Measurements from ENCODE around the gene SOWAHB. TPM values are rescaled to one million over a fixed set of nuclear protein-coding genes. Genes with fewer than 3 reads are reported as not detected.

Gene SOWAHB
- total RNA-seq, 4 donors from 2014 or later, result 19.3 to 63.2 (median 33.1) TPM

- Histone ChIP-seq H3K27me3 (no peaks in the 10 kb centered on the region), H3K27ac (peak overlapping the region; percentile 53 to 60 (median 56)), H3K9me3 (no peaks in the 10 kb centered on the region), H3K4me3 (no peak overlapping the region), H3K4me1 (peaks cover 0 to 12% (median 2%) of the 10 kb centered on the region in 4 donors), H3K36me3 (no peaks in the 10 kb centered on the region)
- 63 to 68% methylated on average over 6 to 14 of the region's 16 CpGs for WGBS, 2 donors (ENCODE audit: low coverage in 1 of 2)
- peak; percentile 92 for DNase-seq
- TF ChIP-seq CTCF (IDR thresholded peaks at IDR 0.05), result no peak
- no peak for TF ChIP-seq EP300 (IDR thresholded peaks at IDR 0.05; ENCODE audit: low read depth)
- no peak for TF ChIP-seq POLR2A (IDR thresholded peaks at IDR 0.05)
- no peak for TF ChIP-seq POLR2AphosphoS5 (IDR thresholded peaks at IDR 0.05)
- in situ Hi-C loops (cut with MboI; ENCODE audit: low pct_ligation_motif_present in 1 of 4, low pct_unique_long_range_greater_than_20kb in 1 of 4, low sequenced_read_pairs in 3 of 4), result no loop called here
- intact Hi-C loops (cut with DNase I; ENCODE audit: low total_unique reads), result no loop called here
Measured at GRCh38 chr4:76867880-76868655, 29.9 kb downstream of the SOWAHB start.

GRCh38 chr4:76867377-76867776, 30.6 kb downstream of the SOWAHB start:
- Histone ChIP-seq H3K27ac (peak overlapping the region in 3 of 4 donors; percentile 29 to 44 (median 38)), H3K4me3 (no peak overlapping the region), H3K9me3 (no peaks in the 10 kb centered on the region), H3K4me1 (peaks cover 0 to 12% (median 2%) of the 10 kb centered on the region in 4 donors), H3K27me3 (no peaks in the 10 kb centered on the region), H3K36me3 (no peaks in the 10 kb centered on the region)
- no peak for DNase-seq
- TF ChIP-seq EP300 (IDR thresholded peaks at IDR 0.05; ENCODE audit: low read depth), result no peak
- TF ChIP-seq POLR2AphosphoS5 (IDR thresholded peaks at IDR 0.05), result no peak
- TF ChIP-seq POLR2A (IDR thresholded peaks at IDR 0.05), result no peak
- no peak for TF ChIP-seq CTCF (IDR thresholded peaks at IDR 0.05)
- intact Hi-C loops (cut with DNase I; ENCODE audit: low total_unique reads) (no loop called here), in situ Hi-C loops (cut with MboI; ENCODE audit: low pct_ligation_motif_present in 1 of 4, low pct_unique_long_range_greater_than_20kb in 1 of 4, low sequenced_read_pairs in 3 of 4) (no loop called here)
- WGBS, 2 donors (ENCODE audit: low coverage in 1 of 2), result 80 to 91% methylated on average over 5 to 7 of the region's 7 CpGs

GRCh38 chr4:76866641-76867040, 31.3 kb downstream of the SOWAHB start:
- H3K27ac ChIP-seq, result no peak overlapping the region
- H3K36me3 ChIP-seq, result no peaks in the 10 kb centered on the region
- DNase-seq, result no peak
- no peaks in the 10 kb centered on the region for H3K9me3 ChIP-seq
- no peaks in the 10 kb centered on the region for H3K27me3 ChIP-seq
- no peak overlapping the region for H3K4me3 ChIP-seq
- 91% methylated on average over 9 of the region's 9 CpGs; no CpG with 5 or more reads in 1 of the 2 donors for WGBS, 2 donors (ENCODE audit: low coverage in 1 of 2)
- H3K4me1 ChIP-seq, result peaks cover 0 to 12% (median 2%) of the 10 kb centered on the region in 4 donors
- in situ Hi-C loops (cut with MboI; ENCODE audit: low pct_ligation_motif_present in 1 of 4, low pct_unique_long_range_greater_than_20kb in 1 of 4, low sequenced_read_pairs in 3 of 4) (no loop called here), intact Hi-C loops (cut with DNase I; ENCODE audit: low total_unique reads) (no loop called here)
- TF ChIP-seq POLR2AphosphoS5 (IDR thresholded peaks at IDR 0.05) (no peak), POLR2A (IDR thresholded peaks at IDR 0.05) (no peak), CTCF (IDR thresholded peaks at IDR 0.05) (no peak), EP300 (IDR thresholded peaks at IDR 0.05; ENCODE audit: low read depth) (no peak)

GRCh38 chr4:76858319-76858718, 39.6 kb downstream of the SOWAHB start:
- in situ Hi-C loops (cut with MboI; ENCODE audit: low pct_ligation_motif_present in 1 of 4, low pct_unique_long_range_greater_than_20kb in 1 of 4, low sequenced_read_pairs in 3 of 4), result no loop called here
- Histone ChIP-seq H3K4me1 (peaks cover 12 to 25% (median 22%) of the 10 kb centered on the region in 4 donors), H3K9me3 (no peaks in the 10 kb centered on the region), H3K27ac (no peak overlapping the region), H3K4me3 (no peak overlapping the region), H3K36me3 (no peaks in the 10 kb centered on the region), H3K27me3 (no peaks in the 10 kb centered on the region)
- no peak for DNase-seq
- no peak for TF ChIP-seq POLR2AphosphoS5 (IDR thresholded peaks at IDR 0.05)
- TF ChIP-seq POLR2A (IDR thresholded peaks at IDR 0.05), result no peak
- no peak for TF ChIP-seq EP300 (IDR thresholded peaks at IDR 0.05; ENCODE audit: low read depth)
- TF ChIP-seq CTCF (IDR thresholded peaks at IDR 0.05), result no peak
- intact Hi-C loops (cut with DNase I; ENCODE audit: low total_unique reads), result no loop called here
- 59% methylated on average over 1 of the region's 1 CpG; no CpG with 5 or more reads in 1 of the 2 donors for WGBS, 2 donors (ENCODE audit: low coverage in 1 of 2)

All from transverse colon (tissue), 4 donors.